Heart left ventricle (tissue), 16 donors: ENCODE results near the gene NAGA. TPM values are rescaled to one million over a fixed set of nuclear protein-coding genes. Genes with fewer than 3 reads are reported as not detected.
"Not testable (repeated sequence)": the region's sequence is repeated elsewhere in the genome, so short reads cannot be mapped to it uniquely, and the experiment has no call there.

Experiments used
- ATAC-seq, 4 donors: fragments of 200-7000 bp; cut with Tn5 transposase; one replicate each; pipeline ENCODE4 v1.9.1; 2020 to 2022; ENCODE audit warnings: moderate library complexity in 4 of 4, mild to moderate bottlenecking in 3 of 4, moderate number of reproducible peaks in 1 of 4
- DNase-seq, 5 donors: peaks; one replicate each; pipeline ENCODE4 v3.0.0-alpha.2; 2020
- H3K27ac ChIP-seq, 12 donors: fragments of 200-600 bp; sonication (generic) in 4 of 12; one replicate each; pipeline versions ENCODE4 v1.5.0 to v1.8.0; 2016 to 2022; ENCODE audit warnings: mild to moderate bottlenecking in 2 of 12
- H3K27me3 ChIP-seq, 9 donors: fragments of 200-600 bp; sonication (generic) in 2 of 9; one replicate each; pipeline versions ENCODE4 v1.5.1 to v1.8.0; 2016 to 2022; ENCODE audit warnings: mild to moderate bottlenecking in 3 of 9
- H3K36me3 ChIP-seq, 9 donors: fragments of 200-600 bp; sonication (generic) in 2 of 9; one replicate each; pipeline versions ENCODE4 v1.5.0 to v1.8.0; 2018 to 2022; ENCODE audit warnings: mild to moderate bottlenecking in 2 of 9
- H3K4me1 ChIP-seq, 12 donors: fragments of 200-600 bp; sonication (generic) in 4 of 12; one replicate each; pipeline versions ENCODE4 v1.5.0 to v1.8.0; 2016 to 2022; ENCODE audit warnings: mild to moderate bottlenecking in 3 of 12
- H3K4me3 ChIP-seq, 12 donors: fragments of 200-600 bp; sonication (generic) in 4 of 12; one replicate each; pipeline versions ENCODE4 v1.5.0 to v1.8.0; 2017 to 2022; ENCODE audit warnings: mild to moderate bottlenecking in 9 of 12, moderate library complexity in 4 of 12
- H3K9me3 ChIP-seq, 12 donors: fragments of 200-600 bp; sonication (generic) in 4 of 12; one replicate each; pipeline versions ENCODE4 v1.5.0 to v1.8.0; 2016 to 2022; ENCODE audit warnings: mild to moderate bottlenecking in 1 of 12
- CTCF ChIP-seq, 12 donors: fragments of 200-600 bp; sonication (generic) in 4 of 12; IDR thresholded peaks; one replicate each; pipeline versions ENCODE4 v1.5.0 to v1.8.0; 2018 to 2022; ENCODE audit warnings: antibody characterized with exemption in 12 of 12, mild to moderate bottlenecking in 5 of 12
- POLR2A ChIP-seq, 2 donors: fragments of 450-650 bp; IDR thresholded peaks; one replicate each; pipeline ENCODE4 v1.6.1; 2017; ENCODE audit warnings: antibody characterized with exemption in 2 of 2, mild to moderate bottlenecking in 2 of 2, moderate library complexity in 2 of 2
- WGBS, 4 donors: extraction: QIAGEN DNeasy Blood & Tissue Kit in 2 of 4; methylation state at CpG; one replicate each; pipeline versions ENCODE4 v1.1.5 to v1.1.7; 2013 to 2018; 5-methylcytosine and 5-hydroxymethylcytosine counted together
- intact Hi-C, 10 donors: fragments of 100-400 bp; cut with DNase I; formaldehyde crosslinking; loops; one replicate each; pipeline versions ENCODE4 v1.11.1 to v1.14.2; 2022
- polyA plus RNA-seq, 2 donors: library from polyadenylated mRNA; stranded (reverse); fragments of 200-250 nt; gene quantifications; one replicate each; pipeline ENCODE4 v1.2.3, GENCODE V29; 2013
- total RNA-seq, 9 donors: library from RNA; depleted of rRNA in 2 of 9; stranded (reverse); fragments of >200 nt in 2 of 9; fragmentation: NEBNext Ultra II Directional in 3 of 9; extraction: Animal tissue kit (Norgen Biotek cat#: 25700) in 3 of 9; gene quantifications; one replicate each; pipeline versions ENCODE4 v1.1.0 to v1.2.4, GENCODE V29; 2016 to 2023
- donor health status: ischemic (EF 13 %, LVEDD 7.1; RV severe dilation, severe dysfunction).
- donor health status: healthy with polysubstance abuse.
- donor health status: DM: no; HTN: yes; CAD: no.
- donor health status: DM: no; HTN: no; CAD: no.
- donor health status: ischemic (EF 25% LVEDD 6.9; RV normal size, moderate dysfunction).
- donor health status: ischemic (EF 25% LVEDD 5.7; RV mildly dilated, moderate dysfunction).
- donor health status: healthy.
- donor health status: DM: yes; HTN: yes; CAD: no.
- donor health status: ischemic (EF 35%, LVEDD 5.7; RV mildly dilated, moderate dysfunction).
- donor health status: nonischemic (EF 11% LVEDD 7.7; RV severe dilation, severe dysfunction).
- donor health status: DM: yes; HTN: yes; CAD: no.
- donor health status: PGD.
- donor health status: ischemic (EF 29% LVEDD 5.4; RV normal size, mild dysfunction).
- donor health status: nonischemic (EF 23%, LVEDD 6.1; RV moderate dilation, normal function).

The NAGA gene
- total and polyA plus RNA-seq, 11 donors = 5.2 to 48.3 (median 13.8) TPM

GRCh38 chr22:42112793-42113192, 42.2 kb upstream of the NAGA start:
- intact Hi-C loops = loop anchor here in 4 of 10 donors (5.0 to 10.0 kb wide), 3 partner anchors 145 to 150 kb away; partner anchors contain the start of gene SEPTIN3 (in 3 of the 4)
- peak in 3 of 12 donors; percentile 6 to 27 (median 15) for TF ChIP-seq CTCF (IDR thresholded peaks at IDR 0.05)
- not testable (repeated sequence) for H3K27me3 ChIP-seq, H3K4me3 ChIP-seq, H3K27ac ChIP-seq, ATAC-seq, H3K4me1 ChIP-seq, H3K36me3 ChIP-seq, DNase-seq
- peaks cover 0 to 20% (median 11%) of the 10 kb centered on the region in 12 donors for H3K9me3 ChIP-seq
- 21 to 28% (median 24%) methylated on average over 4 of the region's 4 CpGs for WGBS, 4 donors

DNA sequence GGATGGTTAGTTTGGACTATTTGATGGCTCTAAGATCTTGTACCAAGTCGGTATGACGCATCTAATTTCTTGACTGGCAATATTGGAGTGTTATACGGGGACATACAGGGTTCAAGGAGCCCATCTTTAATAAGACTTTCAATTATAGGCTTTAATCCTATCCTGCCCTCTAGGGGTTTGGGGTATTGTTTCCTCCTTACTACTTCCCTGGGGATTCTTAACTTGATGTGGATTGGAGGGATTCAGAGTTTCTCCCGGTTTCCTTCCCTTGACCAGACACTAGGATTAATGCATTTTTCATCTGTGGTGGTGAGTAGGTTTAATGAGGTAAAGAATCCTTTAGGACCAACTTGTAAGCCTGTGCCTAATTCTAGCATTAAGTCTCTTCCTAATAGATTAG, 41.2 kb upstream of the NAGA start:
- TF ChIP-seq CTCF (IDR thresholded peaks at IDR 0.05) (no peak), POLR2A (IDR thresholded peaks at IDR 0.05) (no peak)
- Histone ChIP-seq H3K9me3 (peaks cover 0 to 20% (median 11%) of the 10 kb centered on the region in 12 donors), H3K27me3 (no peaks in the 10 kb centered on the region), H3K4me3 (no peak overlapping the region), H3K4me1 (no peaks in the 10 kb centered on the region), H3K27ac (no peak overlapping the region), H3K36me3 (peaks cover 0 to 2% (median 0%) of the 10 kb centered on the region in 9 donors)
- no peak for DNase-seq
- 51 to 82% (median 65%) methylated on average over 4 of the region's 4 CpGs for WGBS, 4 donors
- ATAC-seq = no peak
- intact Hi-C loops = loop anchor here in 4 of 10 donors (5.0 to 10.0 kb wide), 3 partner anchors 144 to 149 kb away; partner anchors contain the start of gene SEPTIN3 (in 3 of the 4)

- WGBS, 4 donors = 75 to 80% (median 79%) methylated on average over 17 to 18 of the region's 18 CpGs
- TF ChIP-seq CTCF (IDR thresholded peaks at IDR 0.05) (no peak), POLR2A (IDR thresholded peaks at IDR 0.05) (no peak)
- H3K27me3 ChIP-seq = no peaks in the 10 kb centered on the region
- DNase-seq (no peak), ATAC-seq (no peak)
- no peaks in the 10 kb centered on the region for H3K36me3 ChIP-seq
- no peak overlapping the region for H3K4me3 ChIP-seq
- no peaks in the 10 kb centered on the region for H3K4me1 ChIP-seq
- intact Hi-C loops = loop anchor here in 2 of 10 donors (10.0 kb wide), 2 partner anchors 144 to 344 kb away; partner anchors contain the start of gene SEPTIN3 (in 1 of the 2)
- no peak overlapping the region for H3K27ac ChIP-seq
- peaks cover 0 to 20% (median 14%) of the 10 kb centered on the region in 12 donors for H3K9me3 ChIP-seq
Observed at GRCh38 chr22:42108848-42109247, 38.2 kb upstream of the NAGA start.

DNA sequence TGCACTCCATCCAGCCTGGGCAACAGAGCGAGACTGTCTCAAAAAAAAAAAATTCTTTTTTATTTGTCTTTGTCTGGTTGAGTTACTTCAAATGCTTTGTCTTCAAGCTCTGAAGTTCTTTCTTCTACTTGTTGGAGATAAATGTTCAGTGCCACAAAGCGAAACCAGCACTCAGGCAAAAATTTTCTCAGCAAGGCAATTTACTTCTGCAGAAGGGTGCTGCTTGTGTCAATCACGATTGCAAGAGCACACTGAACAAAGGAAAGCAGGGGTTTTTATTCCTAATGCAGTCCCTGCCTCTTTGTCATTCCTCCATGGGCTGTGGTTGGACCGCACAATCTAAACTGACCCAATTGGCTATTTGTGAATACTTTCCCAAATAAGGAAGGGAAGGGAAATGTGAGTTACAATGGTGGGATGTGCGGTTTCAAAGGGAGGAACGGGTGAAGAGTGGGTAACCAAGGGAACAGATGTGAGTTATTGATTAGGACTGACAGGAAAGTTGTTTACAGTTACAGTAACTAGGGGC, 33.8 kb upstream of the NAGA start:
- not testable (repeated sequence) for H3K4me3 ChIP-seq, H3K27me3 ChIP-seq, H3K4me1 ChIP-seq, DNase-seq, H3K36me3 ChIP-seq, H3K27ac ChIP-seq, ATAC-seq
- intact Hi-C loops = loop anchor here in 2 of 10 donors (10.0 kb wide), 2 partner anchors 140 to 340 kb away; partner anchors contain the start of gene SEPTIN3 (in 1 of the 2)
- WGBS, 4 donors = 95 to 98% (median 96%) methylated on average over 6 of the region's 6 CpGs
- peaks cover 0 to 61% (median 41%) of the 10 kb centered on the region in 12 donors for H3K9me3 ChIP-seq
